OCI-LY7 (cell line): Measurements from ENCODE around the gene TAPBP. TPM values are rescaled to one million over a fixed set of nuclear protein-coding genes. Genes with fewer than 3 reads are reported as not detected.
A peak's percentile ranks its signal among the peaks of the same experiment; 100 is the strongest.
"Not testable (repeated sequence)": the region's sequence is repeated elsewhere in the genome, so short reads cannot be mapped to it uniquely, and the experiment has no call there.

Experiments used
- BruUV-seq: library from RNA; stranded (reverse); fragments of 400-500 nt; replicated peaks from 2 replicates; lab custom pipeline; 2021; lab: Mats Ljungman, UMichigan
- CTCF ChIA-PET: fragments of 300-600 bp; sonication (Branson Sonifier 250); formaldehyde crosslinking; loops from one replicate; lab custom pipeline; 2022; ENCODE audit warnings: antibody characterized with exemption; ENCODE audit not compliant: unreplicated experiment; lab: Charles Lee
- POLR2A ChIA-PET: fragments of 300-600 bp; sonication (Branson Sonifier 250); formaldehyde crosslinking; loops from one replicate; lab custom pipeline; 2022; ENCODE audit warnings: antibody characterized with exemption; lab: Charles Lee
- DNase-seq: peaks from one replicate; pipeline ENCODE4 v3.0.0-alpha.2; 2015; ENCODE audit warnings: low spot score
- H2AFZ ChIP-seq: fragments of 200-600 bp; sonication (generic), shearing (Covaris generic); 2 replicates; pipeline ENCODE4 v1.6.1; 2014; ENCODE audit warnings: mild to moderate bottlenecking, antibody characterized with exemption, low read length, moderate library complexity
- H3K27ac ChIP-seq: fragments of 200-600 bp; sonication (generic); 2 replicates; pipeline ENCODE4 v1.5.1; 2014; ENCODE audit warnings: mixed run types, low read depth, mild to moderate bottlenecking, moderate library complexity, low read length, inconsistent platforms; ENCODE audit not compliant: poor library complexity, severe bottlenecking
- H3K36me3 ChIP-seq: fragments of 200-600 bp; sonication (generic); 2 replicates; pipeline ENCODE4 v1.6.1; 2014; ENCODE audit warnings: mild to moderate bottlenecking, antibody characterized with exemption, low read length, moderate library complexity, mixed read lengths; ENCODE audit not compliant: insufficient read depth
- H3K4me1 ChIP-seq: fragments of 200-600 bp; sonication (generic); 2 replicates; pipeline ENCODE4 v1.5.1; 2014; ENCODE audit warnings: mild to moderate bottlenecking, low read length; ENCODE audit not compliant: insufficient read depth, poor library complexity, severe bottlenecking
- H3K4me2 ChIP-seq: fragments of 200-600 bp; sonication (generic); 2 replicates; pipeline ENCODE4 v1.6.1; 2014; ENCODE audit warnings: mild to moderate bottlenecking, low read length
- H3K4me3 ChIP-seq: fragments of 200-600 bp; sonication (generic); 2 replicates; pipeline ENCODE4 v1.5.1; 2014; ENCODE audit warnings: mild to moderate bottlenecking, low read depth, low read length; ENCODE audit not compliant: poor library complexity, severe bottlenecking
- H3K79me2 ChIP-seq: fragments of 200-600 bp; sonication (generic); 2 replicates; pipeline ENCODE4 v1.6.1; 2016; ENCODE audit warnings: low read depth, mild to moderate bottlenecking, low read length, moderate library complexity, mixed read lengths; ENCODE audit not compliant: insufficient read depth
- H3K9me2 ChIP-seq: fragments of 200-600 bp; sonication (generic); 2 replicates; pipeline ENCODE4 v1.6.1; 2016; ENCODE audit warnings: mild to moderate bottlenecking, low read length, mixed read lengths; ENCODE audit not compliant: insufficient read depth
- H3K9me3 ChIP-seq: fragments of 200-600 bp; sonication (generic); 2 replicates; pipeline ENCODE4 v1.6.1; 2014; ENCODE audit warnings: mild to moderate bottlenecking, mixed run types, low read length, mixed read lengths
- H4K20me1 ChIP-seq: fragments of 200-600 bp; sonication (generic); 2 replicates; pipeline ENCODE4 v1.6.1; 2014; ENCODE audit warnings: mild to moderate bottlenecking, antibody characterized with exemption, low read length, moderate library complexity, mixed read lengths; ENCODE audit not compliant: insufficient read depth
- EZH2phosphoT487 ChIP-seq: fragments of 200-600 bp; sonication (generic); IDR thresholded peaks from 2 replicates; pipeline ENCODE4 v1.6.1; 2018; ENCODE audit warnings: low read depth, borderline replicate concordance, mild to moderate bottlenecking, mixed run types, antibody characterized with exemption, low read length, moderate library complexity, mixed read lengths
- intact Hi-C: fragments of 100-400 bp; cut with micrococcal nuclease; formaldehyde crosslinking; loops from one replicate; pipeline ENCODE4 v1.10.0; 2022; ENCODE audit not compliant: unreplicated experiment
- total RNA-seq, 2 experiments: library from RNA; depleted of rRNA in 1 of 2; stranded (reverse); fragments of >200 nt in 1 of 2; shearing (Covaris generic) in 1 of 2; gene quantifications; 2 replicates each; pipeline ENCODE4 v1.2.3, GENCODE V29; 2014 to 2022
- TF ChIP-seq, protein P1 (sequence below): fragments of 200-600 bp; sonication (generic); conservative IDR thresholded peaks from 2 replicates; pipeline ENCODE4 v1.5.1; 2014; ENCODE audit warnings: mild to moderate bottlenecking, antibody characterized with exemption, low read length, moderate library complexity, mixed read lengths

Gene TAPBP
- total RNA-seq, 2 experiments from 2014 or later: 106 to 148 TPM

DNA sequence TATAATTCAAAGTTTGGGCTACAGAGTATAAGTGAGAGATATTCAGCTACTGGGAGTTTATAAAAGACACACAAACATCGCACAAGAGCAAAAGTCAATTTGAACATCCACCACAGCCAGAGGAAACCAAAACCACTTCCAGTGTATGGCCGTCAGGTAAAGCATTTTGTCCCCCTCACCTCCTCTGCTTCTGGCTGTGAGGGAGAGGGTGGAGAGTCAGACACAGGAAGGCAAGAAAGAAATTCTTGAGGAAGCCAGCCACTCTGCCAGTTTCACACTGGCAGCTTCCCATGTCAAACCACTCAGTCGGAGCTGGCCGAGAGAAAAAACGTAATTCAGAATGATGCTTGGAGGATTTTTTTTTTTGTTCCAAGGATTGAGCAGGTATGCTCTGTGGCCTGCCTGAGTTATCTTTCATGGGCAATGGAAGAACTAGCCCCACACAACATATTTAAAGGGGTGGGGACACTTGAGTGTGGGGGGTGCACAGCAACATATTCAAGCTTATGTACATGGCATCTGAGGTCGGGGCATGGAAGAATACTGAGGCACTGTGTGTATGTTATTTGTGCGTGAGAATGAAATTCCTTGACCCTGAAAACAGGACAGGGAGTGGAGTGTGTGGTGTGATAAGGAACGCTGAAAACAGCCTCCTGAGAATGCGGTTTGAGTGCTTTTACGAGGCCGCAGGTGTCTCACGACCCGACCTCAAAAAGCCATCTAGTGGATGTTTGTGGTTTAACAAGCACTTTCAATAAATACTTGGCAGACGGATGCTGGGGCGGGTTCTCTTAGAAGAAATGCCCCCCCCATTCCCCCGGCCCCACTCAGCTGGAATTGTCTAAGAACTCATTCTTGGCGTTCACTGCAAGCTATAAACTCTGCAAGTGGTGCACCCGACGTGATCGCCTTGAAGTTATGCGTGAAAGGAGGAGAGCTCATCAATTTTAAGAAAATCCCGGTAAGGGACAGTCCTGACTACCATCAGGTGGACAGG is 31.1 kb upstream of the TAPBP start:
- BruUV-seq: no TSS peak
- H2AFZ ChIP-seq: peak overlapping the region; percentile 77; the same call in 1 of the 2 replicates
- intact Hi-C loops: loop anchor here (1.0 to 2.0 kb wide), 5 partner anchors 21 to 68 kb away; partner anchors contain the start of genes B3GALT4, KIFC1, RGL2 and TAPBP
- H3K9me3 ChIP-seq: no peaks in the 10 kb centered on the region
- H3K36me3 ChIP-seq: no peaks in the 10 kb centered on the region
- ChIA-PET POLR2A (interaction anchor here (0.7 to 4.4 kb wide), 7 partner anchors 15 to 251 kb away, joined by 3 to 20 read pairs (median 6); partner anchors contain the start of genes RPS18, VPS52 and ZBTB22), CTCF (interaction anchor here (1.5 kb wide), 1 partner anchor 27 kb away, joined by 6 read pairs; the partner anchor contains the start of gene ZBTB22)
- H3K4me3 ChIP-seq: peak overlapping the region; percentile 39
- peaks cover 49% of the 10 kb centered on the region for H3K4me1 ChIP-seq
- H3K9me2 ChIP-seq: no peaks in the 10 kb centered on the region
- peak overlapping the region; percentile 78 for H3K4me2 ChIP-seq
- no peaks in the 10 kb centered on the region for H4K20me1 ChIP-seq
- DNase-seq: peak; percentile 91
- TF ChIP-seq, protein P1, sequence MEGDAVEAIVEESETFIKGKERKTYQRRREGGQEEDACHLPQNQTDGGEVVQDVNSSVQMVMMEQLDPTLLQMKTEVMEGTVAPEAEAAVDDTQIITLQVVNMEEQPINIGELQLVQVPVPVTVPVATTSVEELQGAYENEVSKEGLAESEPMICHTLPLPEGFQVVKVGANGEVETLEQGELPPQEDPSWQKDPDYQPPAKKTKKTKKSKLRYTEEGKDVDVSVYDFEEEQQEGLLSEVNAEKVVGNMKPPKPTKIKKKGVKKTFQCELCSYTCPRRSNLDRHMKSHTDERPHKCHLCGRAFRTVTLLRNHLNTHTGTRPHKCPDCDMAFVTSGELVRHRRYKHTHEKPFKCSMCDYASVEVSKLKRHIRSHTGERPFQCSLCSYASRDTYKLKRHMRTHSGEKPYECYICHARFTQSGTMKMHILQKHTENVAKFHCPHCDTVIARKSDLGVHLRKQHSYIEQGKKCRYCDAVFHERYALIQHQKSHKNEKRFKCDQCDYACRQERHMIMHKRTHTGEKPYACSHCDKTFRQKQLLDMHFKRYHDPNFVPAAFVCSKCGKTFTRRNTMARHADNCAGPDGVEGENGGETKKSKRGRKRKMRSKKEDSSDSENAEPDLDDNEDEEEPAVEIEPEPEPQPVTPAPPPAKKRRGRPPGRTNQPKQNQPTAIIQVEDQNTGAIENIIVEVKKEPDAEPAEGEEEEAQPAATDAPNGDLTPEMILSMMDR: peak; percentile 75
- no peak for TF ChIP-seq EZH2phosphoT487
- H3K27ac ChIP-seq: peak overlapping the region; percentile 86
- no peaks in the 10 kb centered on the region for H3K79me2 ChIP-seq

DNA sequence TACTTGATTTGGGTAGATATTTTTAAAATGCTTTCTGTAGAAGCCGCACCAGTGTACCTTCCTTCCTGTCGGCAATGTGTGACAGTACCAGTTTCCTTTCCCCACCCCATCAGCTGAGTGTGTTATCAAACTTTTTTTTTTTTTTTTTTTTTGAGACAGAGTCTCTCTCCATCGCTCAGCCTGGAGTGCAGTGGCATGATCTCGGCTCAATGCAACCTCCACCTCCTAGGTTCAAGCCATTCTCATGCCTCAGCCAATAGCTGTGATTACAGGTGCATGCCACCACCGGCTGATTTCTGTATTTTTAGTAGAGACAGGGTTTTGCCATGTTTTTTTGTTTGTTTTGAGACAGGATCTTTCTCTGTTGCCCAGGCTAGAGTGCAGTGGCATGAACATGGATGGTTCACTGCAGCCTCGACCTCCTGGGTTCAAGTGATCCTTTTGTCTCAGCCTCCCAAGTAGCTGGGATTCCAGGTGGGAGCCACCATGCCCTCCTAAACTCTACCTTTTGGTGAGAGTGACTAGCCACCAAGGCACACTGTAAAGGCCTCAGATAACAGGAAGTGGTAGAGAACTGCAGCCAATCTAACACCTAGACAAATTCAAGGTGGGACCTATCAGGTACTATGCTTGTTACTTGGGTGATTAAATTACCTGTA is 30.2 kb upstream of the TAPBP start:
- BruUV-seq: no TSS peak
- CTCF ChIA-PET: interaction anchor here (0.7 to 1.5 kb wide), 2 partner anchors 10 to 26 kb away, joined by 4 to 6 read pairs; partner anchors contain the start of gene ZBTB22
- Histone ChIP-seq H3K9me3 (no peaks in the 10 kb centered on the region), H3K36me3 (no peaks in the 10 kb centered on the region), H3K4me2 (peak overlapping the region; percentile 78), H3K9me2 (no peaks in the 10 kb centered on the region), H3K4me3 (peak overlapping the region; percentile 39), H3K27ac (peak overlapping the region; percentile 86), H3K4me1 (peaks cover 47% of the 10 kb centered on the region), H2AFZ (peak overlapping the region; percentile 77; the same call in 1 of the 2 replicates), H4K20me1 (no peaks in the 10 kb centered on the region), H3K79me2 (no peaks in the 10 kb centered on the region)
- intact Hi-C loops: loop anchor here (2.0 kb wide), 2 partner anchors 45 to 67 kb away; partner anchors contain the start of genes B3GALT4 and RGL2
- no peak for TF ChIP-seq EZH2phosphoT487
- TF ChIP-seq, protein P1: no peak
- POLR2A ChIA-PET: interaction anchor here (0.7 to 4.4 kb wide), 5 partner anchors 13 to 166 kb away, joined by 3 to 20 read pairs (median 8); partner anchors contain the start of gene ZBTB22
- DNase-seq: peak; percentile 78

DNA sequence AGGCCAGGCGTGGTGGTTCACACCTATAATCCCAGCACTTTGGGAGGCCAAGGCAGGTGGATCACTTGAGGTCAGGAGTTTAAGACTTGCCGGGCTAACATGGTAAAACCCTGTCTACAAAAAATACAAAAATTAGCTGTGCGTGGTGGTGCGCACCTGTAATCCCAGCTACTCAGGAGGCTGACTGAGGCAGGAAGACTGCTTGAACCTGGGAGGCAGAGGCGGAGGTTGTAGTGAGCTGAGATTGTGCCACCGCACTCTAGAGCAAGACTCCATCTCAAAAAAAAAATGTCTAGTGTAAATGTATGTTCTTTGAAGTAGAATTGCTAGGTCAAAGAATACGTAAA is 29.7 kb upstream of the TAPBP start:
- H3K79me2 ChIP-seq, BruUV-seq, H3K36me3 ChIP-seq, CTCF ChIA-PET, H4K20me1 ChIP-seq, intact Hi-C loops, DNase-seq, H3K9me3 ChIP-seq, H3K9me2 ChIP-seq: not testable (repeated sequence)
- H2AFZ ChIP-seq: peak overlapping the region; percentile 77; the same call in 1 of the 2 replicates
- POLR2A ChIA-PET: interaction anchor here (2.4 to 4.4 kb wide), 2 partner anchors 25 to 31 kb away, joined by 10 to 20 read pairs; partner anchors contain the start of gene ZBTB22
- peaks cover 44% of the 10 kb centered on the region for H3K4me1 ChIP-seq
- H3K4me3 ChIP-seq: peak overlapping the region; percentile 39
- H3K4me2 ChIP-seq: peak overlapping the region; percentile 78
- peak overlapping the region; percentile 86 for H3K27ac ChIP-seq
